ENCODE data around the gene ZNF639.

ZNF639 gene

DNA sequence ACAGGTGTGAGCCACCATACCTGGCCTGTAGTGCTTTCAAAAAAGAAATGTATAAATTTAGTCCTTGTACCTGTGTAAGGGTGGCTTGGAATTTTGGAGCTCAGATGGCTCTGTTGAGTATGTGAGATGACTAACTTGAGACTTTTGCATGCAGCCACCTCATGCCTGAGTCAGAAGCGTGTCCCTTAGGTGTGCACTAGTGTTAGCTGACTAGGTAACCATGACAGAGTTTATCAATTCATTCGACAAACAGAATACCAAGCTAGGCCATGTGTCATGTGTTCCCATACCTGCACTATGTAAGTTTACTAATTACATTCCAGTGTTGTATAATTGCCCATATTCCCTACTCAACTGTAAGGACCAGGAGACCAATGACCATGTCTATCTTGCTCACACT, 4.0 kb upstream of the ZNF639 start:
- no peak for DNase-seq (ENCODE audit: low read depth)

DNA sequence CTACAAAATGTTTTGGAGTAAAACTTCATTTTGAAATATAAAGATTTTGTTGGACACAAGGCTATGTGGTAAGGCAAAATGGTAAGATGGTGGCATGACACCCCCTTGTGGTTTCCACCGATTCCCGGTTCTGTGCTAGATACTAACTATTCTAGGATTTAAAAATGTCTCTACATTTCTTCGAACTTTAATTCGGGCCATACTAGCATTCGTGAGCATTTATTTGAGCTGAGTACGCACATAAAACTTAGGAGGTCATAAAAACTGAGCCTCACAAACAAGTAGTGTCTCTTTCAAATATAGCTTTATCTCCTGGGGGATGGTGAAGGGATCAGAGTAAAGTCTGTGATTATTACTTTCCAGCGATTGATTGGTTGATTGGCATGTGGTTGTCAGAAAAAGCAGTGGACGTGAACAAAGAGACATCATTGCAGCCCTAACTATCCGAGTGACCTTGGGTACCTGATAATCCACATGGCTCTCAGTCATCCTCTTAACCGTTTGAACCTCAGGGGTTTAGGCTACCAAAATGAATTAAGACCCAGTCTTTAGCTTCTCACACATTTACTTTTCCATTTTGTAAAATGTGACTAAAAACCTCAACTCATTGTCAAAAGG, 1.1 kb upstream of the ZNF639 start:
- no peak for DNase-seq (ENCODE audit: low read depth)

DNA sequence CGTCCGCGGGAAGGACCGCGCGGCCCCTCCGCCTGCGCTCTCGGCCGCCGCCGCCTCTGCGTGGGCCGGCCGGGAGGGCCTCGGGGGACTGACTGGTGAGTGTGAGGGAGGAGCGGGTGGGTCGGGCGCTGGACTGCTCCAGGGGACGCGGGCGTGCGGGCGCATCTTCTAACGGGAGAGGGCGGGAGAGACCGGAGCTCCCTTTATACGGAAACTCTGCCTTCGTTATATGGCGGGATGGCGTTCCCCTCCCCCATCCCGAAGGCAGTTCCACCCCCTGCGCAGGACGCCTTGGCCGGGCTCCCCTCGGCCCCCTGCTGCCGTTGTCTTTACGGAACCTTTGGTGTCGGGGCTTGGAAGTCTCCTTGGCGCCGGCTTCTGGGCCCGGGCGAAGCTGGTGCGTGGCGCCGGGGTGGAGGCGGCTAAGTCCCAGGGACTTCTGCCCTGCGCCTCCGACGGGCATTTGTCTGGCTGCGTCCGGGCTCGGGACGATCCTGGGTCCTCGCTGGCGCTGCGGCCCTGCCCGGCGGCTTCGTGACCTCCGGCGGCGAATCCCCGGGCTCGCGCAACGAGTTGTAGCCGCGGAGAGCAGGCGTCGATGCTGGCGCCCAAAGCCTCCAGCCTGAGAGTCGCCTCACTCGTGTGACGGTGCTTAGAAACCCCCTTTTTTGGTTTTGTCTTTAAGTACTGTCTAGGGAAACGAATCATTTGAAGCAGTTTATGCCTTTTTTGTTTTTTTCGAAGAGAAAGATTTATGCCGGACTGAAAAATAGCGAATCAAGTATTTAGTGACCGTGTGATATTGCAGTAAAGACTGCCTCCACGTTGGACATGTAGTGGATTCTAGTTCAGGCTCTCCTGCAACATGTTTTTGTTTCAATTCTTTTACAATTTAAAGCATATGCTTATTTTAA, 623 bp downstream of the ZNF639 start:
- DNase-seq (ENCODE audit: low read depth), result peak; percentile 40

DNA sequence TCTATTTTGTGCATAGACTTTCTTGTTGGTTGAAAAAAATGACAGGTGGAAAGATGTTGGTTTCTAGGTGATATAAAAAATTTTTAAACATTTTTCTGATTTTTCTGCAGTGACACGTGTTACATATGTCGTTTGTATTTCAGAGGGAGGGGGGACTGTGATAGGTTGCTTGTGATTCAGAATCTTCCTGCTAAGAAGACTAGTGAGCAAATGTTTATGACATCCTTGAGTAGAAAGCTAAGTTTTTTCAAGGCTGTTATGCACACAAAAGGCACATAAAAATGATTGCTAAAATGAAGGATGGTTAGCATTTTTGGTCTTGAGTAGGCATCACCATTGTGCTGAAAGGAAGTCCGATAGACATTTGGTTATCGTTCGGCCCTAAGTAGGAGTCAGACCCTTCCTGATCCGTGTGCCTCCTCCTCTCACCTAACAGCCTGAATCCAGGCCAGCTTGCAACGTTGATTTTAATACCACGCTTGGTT, 1.5 kb downstream of the ZNF639 start:
- no peak for DNase-seq (ENCODE audit: low read depth)

DNA sequence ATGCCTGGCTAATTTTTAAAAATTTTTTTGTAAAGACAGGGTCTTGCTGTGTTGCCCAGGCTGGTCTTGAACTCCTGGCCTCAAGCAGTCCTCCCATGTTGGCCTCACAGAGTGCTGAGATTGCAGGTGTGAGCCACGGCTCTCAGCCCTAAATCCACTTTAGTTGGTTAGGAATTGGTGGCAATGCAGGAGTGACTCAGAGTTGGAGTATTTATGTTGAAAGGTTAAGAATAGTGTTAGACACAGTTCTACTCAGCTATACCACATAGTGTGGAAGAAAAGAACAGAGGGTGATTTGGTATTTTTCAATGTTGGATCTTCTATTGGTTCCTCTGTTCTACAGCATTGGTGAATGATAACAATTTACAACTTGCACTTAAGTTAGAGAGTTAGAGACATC, 7.6 kb downstream of the ZNF639 start:
- no peak for DNase-seq (ENCODE audit: low read depth)

DNA sequence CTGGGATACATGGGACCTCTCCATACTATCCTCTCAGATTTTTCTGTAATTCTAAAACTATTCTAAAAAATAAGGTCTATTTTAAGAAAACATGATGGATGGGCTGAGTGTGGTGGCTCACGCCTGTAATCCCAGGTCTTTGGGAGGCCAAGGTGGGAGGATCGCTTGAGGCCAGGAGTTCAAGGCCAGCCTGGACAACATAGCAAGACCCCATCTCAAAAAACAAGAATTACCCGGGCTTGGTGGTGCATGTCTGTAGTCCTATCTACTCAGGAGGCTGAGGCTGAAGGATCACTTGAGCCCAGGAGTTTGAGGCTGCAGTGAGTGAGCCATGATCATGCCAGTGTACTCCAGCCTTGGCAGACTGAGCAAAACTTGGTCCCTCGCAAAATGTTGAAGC, 9.4 kb downstream of the ZNF639 start:
- no peak for DNase-seq (ENCODE audit: low read depth)

DNA sequence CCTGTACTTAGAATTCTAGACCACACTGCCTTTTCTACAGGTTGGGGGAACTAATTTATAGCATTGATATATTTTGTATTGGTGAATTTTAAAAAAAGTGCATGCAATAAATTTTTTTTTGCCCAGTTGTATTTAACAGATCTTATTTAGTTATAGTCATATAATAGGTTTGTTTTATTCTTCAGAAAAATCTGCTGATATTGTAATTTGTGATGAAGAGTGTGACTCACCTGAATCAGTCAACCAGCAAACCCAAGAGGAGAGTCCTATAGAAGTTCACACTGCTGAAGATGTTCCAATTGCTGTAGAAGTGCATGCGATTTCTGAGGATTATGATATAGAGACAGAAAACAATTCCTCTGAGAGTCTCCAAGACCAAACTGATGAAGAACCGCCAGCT, 10.3 kb downstream of the ZNF639 start:
- DNase-seq (ENCODE audit: low read depth), result no peak

DNA sequence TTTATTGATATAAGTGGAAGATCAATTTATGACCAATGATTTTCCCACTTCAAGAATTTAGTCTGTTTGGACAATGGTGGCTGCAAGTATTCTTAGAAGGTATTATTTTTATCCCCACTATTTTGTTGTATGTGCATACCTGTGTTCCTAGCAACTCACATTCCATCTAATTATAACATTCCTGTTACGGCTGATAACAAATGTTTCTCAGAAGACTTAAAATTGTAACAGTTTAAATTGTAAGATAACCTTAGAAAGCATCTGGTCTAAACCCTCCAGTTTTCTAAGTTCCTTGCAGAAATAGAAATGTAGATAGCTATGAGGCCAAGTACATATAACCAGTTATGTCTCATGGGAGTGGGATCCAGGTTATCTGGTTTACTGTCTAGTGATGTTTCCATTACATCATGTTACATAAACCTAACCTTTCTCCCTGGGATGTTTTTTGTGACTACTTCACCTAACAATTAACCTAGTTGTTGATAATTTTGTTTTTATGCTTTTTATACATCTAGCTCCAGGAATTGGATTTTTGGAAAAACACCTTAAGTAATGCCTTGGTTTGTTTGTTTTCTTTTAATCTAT, 13.6 kb downstream of the ZNF639 start:
- DNase-seq (ENCODE audit: low read depth), result no peak

DNA sequence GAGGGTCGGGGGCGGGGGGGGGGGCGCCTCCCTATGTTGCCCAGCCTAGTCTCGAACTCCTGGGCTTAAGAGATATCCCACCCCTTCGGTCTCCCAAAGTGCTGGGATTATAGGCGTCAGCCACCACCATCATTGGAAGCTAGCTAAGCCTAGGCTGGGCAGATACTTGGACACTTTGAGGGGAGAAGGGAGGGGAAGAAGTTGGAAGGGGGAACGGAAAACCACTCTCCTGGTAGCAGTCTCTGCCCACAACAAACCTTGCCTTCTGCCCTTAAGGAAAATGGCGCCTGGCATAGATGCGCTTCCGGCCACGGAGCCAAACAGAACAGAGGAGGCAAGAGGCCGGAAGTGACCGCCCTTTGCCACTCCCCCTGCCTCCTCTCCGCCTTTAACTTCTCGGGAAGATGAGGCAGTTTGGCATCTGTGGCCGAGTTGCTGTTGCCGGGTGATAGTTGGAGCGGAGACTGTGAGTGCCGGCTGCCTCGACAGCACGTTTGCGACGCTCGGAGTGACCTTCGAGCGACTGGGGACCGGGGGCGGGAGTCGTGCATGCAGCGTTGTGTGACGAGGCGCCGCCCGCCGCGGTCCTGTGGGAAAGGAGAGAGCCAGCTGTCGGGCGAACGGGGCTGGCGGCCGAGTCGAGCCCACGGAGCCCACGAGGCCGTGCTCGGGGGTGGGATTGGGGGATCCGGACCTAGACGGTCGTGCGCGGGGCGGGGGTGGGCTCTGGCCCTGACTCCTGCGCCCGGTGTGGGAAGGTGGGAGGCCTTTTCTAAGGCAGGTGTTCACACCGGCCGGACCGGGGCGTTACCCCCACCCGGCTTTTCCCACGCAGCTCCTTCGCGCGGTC, 24.7 kb downstream of the ZNF639 start, which contains the start of gene MFN1:
MFN1 (plus strand) TSS at position 365 of the 850 bp plus-strand sequence. CDS start 1,143 bp downstream, outside the sequence.
- peak; percentile 79 for DNase-seq (ENCODE audit: low read depth)

DNA sequence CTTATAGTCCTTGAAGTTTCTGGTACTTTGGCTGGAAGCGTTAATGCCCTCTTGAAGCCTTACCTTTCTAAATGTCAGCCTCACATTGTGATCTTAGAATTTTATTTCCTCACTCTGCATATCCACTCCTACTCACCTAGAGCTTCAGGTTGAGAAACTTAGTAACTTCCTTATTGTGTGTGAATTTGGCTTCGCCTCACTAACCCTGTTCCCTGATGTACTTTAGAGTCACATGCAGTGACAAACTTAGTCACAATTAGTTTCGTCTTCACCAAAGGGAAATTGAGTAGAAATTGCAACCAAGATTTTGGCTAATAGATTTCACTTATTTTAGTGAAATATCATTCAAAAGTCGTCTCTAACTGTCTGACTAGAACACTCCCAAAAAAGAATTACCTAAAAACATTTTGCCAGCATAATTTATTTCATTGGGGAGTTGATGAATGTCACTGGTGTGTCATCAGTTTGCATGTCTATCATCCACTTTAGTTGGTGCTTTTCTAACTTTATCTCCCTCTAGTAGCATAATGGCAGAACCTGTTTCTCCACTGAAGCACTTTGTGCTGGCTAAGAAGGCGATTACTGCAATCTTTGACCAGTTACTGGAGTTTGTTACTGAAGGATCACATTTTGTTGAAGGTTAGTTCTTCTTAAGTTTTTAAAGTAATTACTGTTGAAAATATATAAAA, 25.6 kb downstream of the ZNF639 start:
- no peak for DNase-seq (ENCODE audit: low read depth)

DNA sequence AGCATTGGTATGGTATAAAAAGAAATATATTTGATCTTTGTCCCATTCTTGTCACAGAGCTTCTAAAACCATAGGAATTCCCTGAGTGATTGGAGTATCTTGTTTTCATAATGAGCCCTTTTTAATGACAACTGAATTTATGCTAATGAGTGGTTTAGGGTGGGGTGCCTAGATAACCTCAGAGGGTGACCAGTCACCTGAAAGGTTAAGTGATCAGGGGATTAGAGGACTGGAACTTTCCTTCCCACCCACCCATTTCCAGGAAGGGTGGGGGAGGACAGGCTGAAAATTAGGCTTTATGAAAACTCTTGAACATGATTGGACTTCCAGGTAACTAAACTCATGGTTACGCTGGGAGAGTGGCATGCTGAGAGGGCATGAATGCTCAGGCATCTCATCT, 33.2 kb downstream of the ZNF639 start:
- DNase-seq (ENCODE audit: low read depth), result no peak

DNA sequence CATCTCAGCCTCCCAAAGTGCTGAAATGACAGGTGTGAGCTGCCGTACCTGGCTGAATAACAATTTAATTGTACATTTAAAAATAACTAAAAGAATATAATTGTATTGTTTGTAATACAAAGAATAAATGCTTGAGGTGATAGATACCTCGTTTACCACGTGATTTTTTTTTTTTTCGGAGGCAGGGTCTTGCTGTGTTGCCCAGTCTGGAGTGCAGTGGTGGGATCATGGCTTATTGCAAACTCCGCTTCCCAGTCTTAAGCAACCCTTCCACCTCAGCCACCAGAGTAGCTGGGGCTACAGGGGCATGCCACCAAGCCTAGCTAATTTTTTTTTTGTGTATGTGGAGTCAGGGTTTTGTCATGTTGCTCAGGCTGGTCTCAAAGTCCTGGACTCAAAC, 40.5 kb downstream of the ZNF639 start:
- DNase-seq (ENCODE audit: low read depth), result no peak

DNA sequence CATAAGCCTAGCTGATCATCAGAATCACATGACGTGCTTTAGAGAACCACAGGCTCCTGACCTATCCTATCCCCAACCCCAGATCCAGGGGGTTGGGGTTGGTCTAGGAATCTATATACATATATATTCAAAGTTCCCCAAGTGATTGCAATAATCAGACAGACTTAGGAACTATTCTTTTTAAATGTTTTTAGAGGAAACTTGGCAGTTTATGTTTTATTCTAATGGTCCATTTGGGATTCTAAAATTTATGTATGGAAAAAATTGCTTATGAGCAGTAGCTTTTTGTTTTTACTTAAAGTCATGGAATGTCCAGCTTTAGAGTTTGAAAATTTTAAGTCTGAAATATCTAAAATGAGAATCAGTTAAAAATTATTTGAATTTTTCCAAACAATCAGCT, 46.8 kb downstream of the ZNF639 start:
- no peak for DNase-seq (ENCODE audit: low read depth)

DNA sequence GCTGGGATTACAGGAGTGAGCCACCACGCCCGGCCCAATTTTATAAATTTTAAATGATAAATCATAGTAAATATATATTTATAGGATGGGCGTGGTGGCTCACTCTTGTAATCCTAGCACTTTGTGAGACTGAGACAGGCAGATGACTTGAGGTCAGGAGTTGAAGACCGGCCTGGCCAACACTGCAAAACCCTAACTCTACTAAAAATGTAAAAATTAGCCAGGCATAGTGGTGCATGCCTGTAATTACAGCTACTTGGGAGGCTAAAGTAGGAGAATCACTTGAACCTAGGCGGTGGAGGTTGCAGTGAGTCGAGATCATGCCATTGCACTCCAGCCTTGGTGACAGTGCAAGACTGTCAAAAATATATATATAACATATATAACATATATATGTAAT, 51.1 kb downstream of the ZNF639 start:
- no peak for DNase-seq (ENCODE audit: low read depth)

DNA sequence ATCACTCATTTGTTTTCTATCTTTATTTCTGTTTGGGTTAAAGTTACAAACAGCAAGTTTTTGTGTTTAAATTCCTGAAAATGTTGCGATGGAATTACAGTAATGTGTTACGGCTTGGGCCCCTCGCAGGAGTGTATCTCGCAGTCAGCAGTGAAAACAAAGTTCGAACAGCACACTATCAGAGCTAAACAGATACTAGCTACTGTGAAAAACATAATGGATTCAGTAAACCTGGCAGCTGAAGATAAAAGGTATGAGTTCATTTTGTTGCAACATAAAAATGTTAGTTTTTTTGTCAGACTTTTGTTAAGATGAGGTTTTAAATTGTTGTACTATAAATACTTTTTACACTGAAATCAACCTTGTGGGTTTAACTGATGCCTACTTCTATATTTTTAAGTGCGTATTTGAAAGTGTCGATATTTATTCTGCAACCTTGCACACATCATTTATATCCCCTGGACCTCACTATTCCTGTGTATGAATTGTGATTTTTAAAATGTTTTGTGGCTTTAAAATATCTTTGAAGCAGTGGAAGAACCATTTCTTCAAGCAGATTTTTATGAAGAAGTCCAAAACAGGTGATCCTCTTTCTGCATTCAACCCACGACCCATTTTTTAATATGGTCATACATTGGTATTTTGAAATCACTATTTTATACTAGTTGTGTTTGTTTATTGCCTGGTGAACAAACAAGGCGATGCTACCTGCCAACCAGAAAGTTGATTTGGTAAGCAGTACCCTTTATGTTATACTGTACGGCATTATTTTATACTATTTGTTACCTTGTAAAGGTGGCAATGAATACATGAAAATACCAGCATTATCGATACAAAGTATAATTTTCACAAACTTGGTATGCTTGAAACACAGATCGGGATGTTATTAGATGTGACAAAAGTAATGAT, 52.5 kb downstream of the ZNF639 start:
- DNase-seq (ENCODE audit: low read depth), result no peak

DNA sequence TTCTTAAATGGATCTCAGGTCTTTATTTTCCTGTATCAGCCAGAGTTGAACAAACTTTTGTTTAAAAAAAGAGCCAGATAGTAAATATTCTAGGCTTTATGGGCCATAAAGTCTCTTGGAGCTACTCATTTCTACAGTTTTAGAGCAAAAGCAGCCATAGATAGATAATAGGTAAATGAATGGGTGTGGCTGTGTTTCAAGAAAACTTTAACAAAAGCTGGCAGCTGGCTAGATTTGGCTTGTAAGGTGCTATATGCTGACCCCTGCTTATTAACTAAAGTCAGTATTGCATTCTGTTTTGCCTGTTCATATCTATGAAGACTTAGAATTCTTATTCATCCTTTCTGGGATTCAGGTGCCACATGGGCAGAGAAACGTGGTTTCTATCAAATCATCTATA, 53.6 kb downstream of the ZNF639 start:
- no peak for DNase-seq (ENCODE audit: low read depth)

All from stimulated activated CD8-positive, alpha-beta memory T cell treated with anti-CD3 and anti-CD28 coated beads, Interleukin-4, amount 100 ng/mL, for 24 hours (primary cell).